ENCODE data around the gene ZRANB1. TPM values are rescaled to one million over a fixed set of nuclear protein-coding genes. Genes with fewer than 3 reads are reported as not detected.
"Not testable (repeated sequence)": the region's sequence is repeated elsewhere in the genome, so short reads cannot be mapped to it uniquely, and the experiment has no call there.

ZRANB1 gene
- total RNA-seq, 2 donors from 2014 or later, result 8.4 to 13.1 TPM

DNA sequence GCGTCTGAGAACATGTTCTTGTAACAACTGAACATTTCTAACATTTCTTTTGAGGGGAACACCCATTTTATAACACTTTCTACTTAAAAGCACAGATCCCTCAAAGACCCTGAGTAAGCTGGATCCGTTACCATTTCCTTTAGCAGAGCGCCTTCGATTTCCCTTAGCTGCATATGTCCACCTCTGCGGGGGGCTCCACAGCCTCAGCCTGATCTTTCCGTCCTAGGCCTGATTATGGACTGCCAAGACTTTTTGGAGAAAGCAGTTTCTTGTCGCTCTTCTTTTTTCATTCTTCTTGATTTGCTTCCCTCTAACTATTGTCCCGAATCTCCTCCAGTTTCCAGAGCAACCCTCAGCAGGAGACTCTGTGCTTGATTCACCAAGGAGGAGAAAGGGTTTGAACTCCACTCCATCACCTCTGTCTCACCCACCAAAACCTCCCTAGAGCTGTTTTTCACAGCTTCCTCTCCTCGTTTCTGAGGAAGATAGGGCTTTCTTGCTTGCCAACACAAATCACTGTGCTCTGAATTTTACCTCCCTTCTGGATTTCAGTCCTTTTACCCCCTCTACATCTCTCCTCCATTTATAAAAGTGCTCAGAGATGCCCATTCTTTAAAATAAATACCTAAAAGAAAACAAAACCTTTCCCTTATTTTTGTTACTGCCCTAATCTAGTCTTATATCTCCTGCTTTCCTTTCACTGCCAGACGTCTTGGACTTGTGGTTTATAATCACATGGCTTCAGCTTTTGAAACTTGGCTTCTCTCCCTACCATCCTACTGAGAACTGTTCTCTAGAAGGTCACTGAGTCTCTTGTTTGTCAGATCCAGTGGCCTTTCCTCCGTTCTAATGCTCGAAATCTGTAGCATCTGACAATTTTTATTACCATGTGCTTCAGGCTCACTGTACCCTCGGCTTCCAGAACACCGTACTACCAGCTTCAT lies 30.5 kb upstream of the ZRANB1 start:
- no peak overlapping the region for H3K9ac ChIP-seq (ENCODE audit: low read depth in 2 of 2, low read length in 2 of 2)
- no peaks in the 10 kb centered on the region for H3K36me3 ChIP-seq
- intact Hi-C loops (cut with DNase I), result no loop called here
- H3K27ac ChIP-seq, result no peak overlapping the region
- H3K27me3 ChIP-seq, result no peaks in the 10 kb centered on the region
- no peaks in the 10 kb centered on the region for H3K9me3 ChIP-seq
- H3K4me1 ChIP-seq, result no peaks in the 10 kb centered on the region
- H3K4me3 ChIP-seq, result no peak overlapping the region
- TF ChIP-seq, protein P1, sequence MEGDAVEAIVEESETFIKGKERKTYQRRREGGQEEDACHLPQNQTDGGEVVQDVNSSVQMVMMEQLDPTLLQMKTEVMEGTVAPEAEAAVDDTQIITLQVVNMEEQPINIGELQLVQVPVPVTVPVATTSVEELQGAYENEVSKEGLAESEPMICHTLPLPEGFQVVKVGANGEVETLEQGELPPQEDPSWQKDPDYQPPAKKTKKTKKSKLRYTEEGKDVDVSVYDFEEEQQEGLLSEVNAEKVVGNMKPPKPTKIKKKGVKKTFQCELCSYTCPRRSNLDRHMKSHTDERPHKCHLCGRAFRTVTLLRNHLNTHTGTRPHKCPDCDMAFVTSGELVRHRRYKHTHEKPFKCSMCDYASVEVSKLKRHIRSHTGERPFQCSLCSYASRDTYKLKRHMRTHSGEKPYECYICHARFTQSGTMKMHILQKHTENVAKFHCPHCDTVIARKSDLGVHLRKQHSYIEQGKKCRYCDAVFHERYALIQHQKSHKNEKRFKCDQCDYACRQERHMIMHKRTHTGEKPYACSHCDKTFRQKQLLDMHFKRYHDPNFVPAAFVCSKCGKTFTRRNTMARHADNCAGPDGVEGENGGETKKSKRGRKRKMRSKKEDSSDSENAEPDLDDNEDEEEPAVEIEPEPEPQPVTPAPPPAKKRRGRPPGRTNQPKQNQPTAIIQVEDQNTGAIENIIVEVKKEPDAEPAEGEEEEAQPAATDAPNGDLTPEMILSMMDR (IDR thresholded peaks at IDR 0.05), result no peak
- no peak for DNase-seq

DNA sequence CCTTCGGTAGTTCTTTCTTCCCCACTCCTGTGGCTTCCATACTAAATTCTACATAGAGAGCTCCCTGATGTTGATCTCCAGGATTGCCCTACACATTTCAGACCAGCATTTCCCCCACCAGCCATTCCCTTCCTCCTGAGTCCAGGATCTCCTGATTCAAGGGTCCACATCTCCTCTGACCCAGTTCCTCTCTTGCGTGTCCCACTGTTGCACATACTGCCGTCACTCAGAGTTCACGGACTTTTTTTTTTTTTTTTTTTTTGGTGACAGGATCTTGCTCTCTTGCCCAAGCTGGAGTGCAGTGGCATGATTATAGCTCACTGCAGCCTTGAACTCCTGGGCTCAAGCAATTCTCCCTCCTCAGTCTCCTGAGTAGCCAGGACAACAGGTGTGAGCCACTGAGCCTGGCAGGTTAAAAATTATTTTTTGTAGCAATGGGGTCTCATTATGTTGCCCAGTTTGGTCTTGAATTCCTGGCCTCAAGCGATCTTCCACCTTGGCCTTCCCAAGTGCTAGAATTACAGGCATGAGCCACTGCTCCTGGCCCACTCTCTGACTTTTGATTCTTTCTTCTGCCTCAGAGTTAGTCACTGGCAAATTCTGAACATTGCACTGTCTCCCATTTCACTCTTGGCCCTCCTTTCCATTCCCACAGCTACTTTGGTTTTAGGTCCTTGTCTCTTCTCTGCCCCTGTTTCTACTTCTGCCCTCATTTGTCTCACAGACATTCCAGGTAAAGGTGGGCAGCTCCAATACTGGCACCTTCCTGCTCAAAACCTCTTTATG lies 29.6 kb upstream of the ZRANB1 start:
- Histone ChIP-seq H3K36me3 (no peaks in the 10 kb centered on the region), H3K4me3 (no peak overlapping the region), H3K27me3 (no peaks in the 10 kb centered on the region), H3K4me1 (no peaks in the 10 kb centered on the region), H3K9me3 (no peaks in the 10 kb centered on the region), H3K27ac (no peak overlapping the region), H3K9ac (ENCODE audit: low read depth in 2 of 2, low read length in 2 of 2) (no peak overlapping the region)
- no peak for DNase-seq
- TF ChIP-seq, protein P1 (IDR thresholded peaks at IDR 0.05), result no peak
- intact Hi-C loops (cut with DNase I), result no loop called here

DNA sequence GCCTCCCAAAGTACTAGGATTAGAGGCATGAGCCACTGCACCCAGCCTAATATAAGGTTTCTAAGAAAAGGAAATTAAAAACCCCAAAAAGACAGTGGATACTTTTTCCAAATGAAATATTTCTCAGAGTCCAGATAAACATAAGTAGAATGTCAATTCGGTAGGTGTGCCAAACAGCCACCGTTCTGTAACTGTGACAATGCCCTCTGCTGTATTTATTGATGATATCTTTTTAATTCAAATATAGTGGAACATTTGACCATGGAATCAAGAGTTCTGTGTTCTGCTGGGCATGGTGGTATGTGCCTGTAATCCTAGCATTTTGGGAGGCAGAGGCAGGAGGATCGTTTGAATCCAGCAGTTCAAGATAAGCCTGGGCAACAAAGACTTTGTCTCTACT lies 28.8 kb upstream of the ZRANB1 start:
- peaks cover under 1% of the 10 kb centered on the region for H3K4me1 ChIP-seq
- H3K36me3 ChIP-seq, result no peaks in the 10 kb centered on the region
- DNase-seq, result no peak
- H3K9me3 ChIP-seq, result no peaks in the 10 kb centered on the region
- no peak overlapping the region for H3K9ac ChIP-seq (ENCODE audit: low read depth in 2 of 2, low read length in 2 of 2)
- H3K27ac ChIP-seq, result no peak overlapping the region
- intact Hi-C loops (cut with DNase I), result no loop called here
- TF ChIP-seq, protein P1 (IDR thresholded peaks at IDR 0.05), result no peak
- no peaks in the 10 kb centered on the region for H3K27me3 ChIP-seq
- H3K4me3 ChIP-seq, result no peak overlapping the region

DNA sequence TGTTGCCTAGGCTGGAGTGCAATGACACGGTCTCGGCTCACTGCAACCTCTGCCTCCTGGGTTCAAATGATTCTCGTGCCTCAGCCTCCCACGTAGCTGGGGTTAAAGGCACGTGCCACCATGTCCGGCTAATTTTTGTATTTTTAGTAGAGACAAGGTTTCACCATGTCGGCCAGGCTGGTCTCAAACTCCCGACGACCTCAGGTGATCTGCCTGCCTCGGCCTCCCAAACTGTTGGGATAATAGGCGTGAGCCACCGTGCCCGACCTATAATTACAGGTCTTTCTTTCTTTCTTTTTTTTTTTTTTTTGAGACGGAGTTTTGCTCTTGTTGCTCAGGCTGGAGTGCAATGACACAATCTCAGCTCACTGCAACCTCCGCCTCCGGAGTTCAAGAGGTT lies 27.5 kb upstream of the ZRANB1 start:
- H3K36me3 ChIP-seq; H3K9ac ChIP-seq (ENCODE audit: low read depth in 2 of 2, low read length in 2 of 2); H3K4me3 ChIP-seq; DNase-seq; H3K27me3 ChIP-seq; H3K4me1 ChIP-seq; H3K27ac ChIP-seq; intact Hi-C loops (cut with DNase I); H3K9me3 ChIP-seq: not testable (repeated sequence)

DNA sequence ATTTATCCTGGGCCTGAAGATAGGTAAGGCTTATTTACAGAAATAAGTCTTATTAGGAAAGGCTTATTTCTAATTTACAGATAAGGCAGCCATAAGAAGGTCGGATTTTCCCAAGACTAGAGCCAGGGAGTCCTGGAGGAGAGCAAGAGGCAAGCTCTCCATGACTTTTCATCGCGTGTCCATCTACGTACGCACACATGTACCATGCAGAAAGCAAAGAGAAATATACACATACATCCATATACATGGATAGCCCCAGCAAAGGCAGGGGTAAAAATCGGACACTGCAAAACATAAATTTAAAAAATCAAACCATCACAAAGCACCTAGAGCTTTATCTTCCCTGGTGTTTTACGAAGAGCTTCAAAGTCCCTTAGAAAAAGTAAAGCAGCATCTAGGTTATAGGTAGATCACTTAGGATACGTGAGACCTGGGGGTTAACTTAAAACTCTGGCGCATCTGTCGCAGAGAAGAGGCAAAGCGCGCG lies 25.8 kb upstream of the ZRANB1 start:
- peak overlapping the region; percentile 95 for H3K27ac ChIP-seq
- TF ChIP-seq, protein P1 (IDR thresholded peaks at IDR 0.05), result no peak
- peak overlapping the region; percentile 75 for H3K9ac ChIP-seq (ENCODE audit: low read depth in 2 of 2, low read length in 2 of 2)
- H3K27me3 ChIP-seq, result no peaks in the 10 kb centered on the region
- peaks cover 4% of the 10 kb centered on the region for H3K4me1 ChIP-seq
- no peaks in the 10 kb centered on the region for H3K9me3 ChIP-seq
- DNase-seq, result no peak
- intact Hi-C loops (cut with DNase I), result no loop called here
- H3K4me3 ChIP-seq, result peak overlapping the region; percentile 85
- no peaks in the 10 kb centered on the region for H3K36me3 ChIP-seq
